GM19372 (cell line): ENCODE data around the gene IL36G.

Experiments used
- ATAC-seq: cut with Tn5 transposase; IDR thresholded peaks from one replicate; pipeline ENCODE4 v1.9.1; 2021; ENCODE audit warnings: mild to moderate bottlenecking, low read depth, moderate library complexity; ENCODE audit not compliant: unreplicated experiment

Gene IL36G

GRCh38 chr2:112967023-112967422 lies 10.8 kb upstream of the IL36G start:
- ATAC-seq = no peak

- no peak for ATAC-seq
Observed at GRCh38 chr2:112972423-112973086, 5.3 kb upstream of the IL36G start.

GRCh38 chr2:112973156-112973555 lies 4.7 kb upstream of the IL36G start:
- ATAC-seq = no peak

GRCh38 chr2:112979731-112980130 lies 1.9 kb downstream of the IL36G start:
- no peak for ATAC-seq

GRCh38 chr2:112980537-112980936 lies 2.7 kb downstream of the IL36G start:
- no peak for ATAC-seq

GRCh38 chr2:112985090-112985489 lies 7.3 kb downstream of the IL36G start:
- no peak for ATAC-seq

GRCh38 chr2:112989611-112990010 lies 11.8 kb downstream of the IL36G start:
- ATAC-seq = no peak

GRCh38 chr2:112993831-112994230 lies 16.0 kb downstream of the IL36G start:
- no peak for ATAC-seq

GRCh38 chr2:112994648-112995047 lies 16.8 kb downstream of the IL36G start:
- ATAC-seq = no peak

- no peak for ATAC-seq
Observed at GRCh38 chr2:112995346-112995920, 17.6 kb downstream of the IL36G start.

GRCh38 chr2:112996635-112997034 lies 18.8 kb downstream of the IL36G start:
- no peak for ATAC-seq

GRCh38 chr2:112997151-112997550 lies 19.3 kb downstream of the IL36G start:
- ATAC-seq = no peak

GRCh38 chr2:113000436-113000835 lies 22.6 kb downstream of the IL36G start:
- no peak for ATAC-seq

- no peak for ATAC-seq
Observed at GRCh38 chr2:113002677-113003076, 24.9 kb downstream of the IL36G start.

GRCh38 chr2:113005030-113005509 lies 27.3 kb downstream of the IL36G start, which contains the start of gene IL36A:
Gene IL36A (plus strand): TSS chr2:113005459. CDS start chr2:113005872, 413 bp downstream.
- ATAC-seq = no peak

- no peak for ATAC-seq
Observed at GRCh38 chr2:113007250-113007649, 29.4 kb downstream of the IL36G start.

- ATAC-seq = no peak
Observed at GRCh38 chr2:113009622-113010021, 31.8 kb downstream of the IL36G start.

GRCh38 chr2:113010088-113010487 lies 32.3 kb downstream of the IL36G start:
- ATAC-seq = no peak

GRCh38 chr2:113011108-113011507 lies 33.3 kb downstream of the IL36G start:
- no peak for ATAC-seq

- ATAC-seq = no peak
Observed at GRCh38 chr2:113012436-113013335, 34.9 kb downstream of the IL36G start.

GRCh38 chr2:113013336-113013661 lies 35.5 kb downstream of the IL36G start:
- ATAC-seq = no peak
